Measurements from ENCODE around the gene NUP210.

- no peak for TF ChIP-seq CTCF (IDR thresholded peaks at IDR 0.05; ENCODE audit: extremely low read depth in 1 of 2, insufficient read depth in 1 of 2, low read depth in 1 of 2, low read length in 2 of 2)
- TF ChIP-seq EZH2 (IDR thresholded peaks at IDR 0.05; ENCODE audit: borderline replicate concordance, low read depth, low read length, severe bottlenecking), result no peak
- no peak for TF ChIP-seq MYC (IDR thresholded peaks at IDR 0.05; ENCODE audit: low read depth, low read length)
- TF ChIP-seq POLR2A (IDR thresholded peaks at IDR 0.05; ENCODE audit: low read depth, low read length), result no peak
- no peak for TF ChIP-seq FOS (IDR thresholded peaks at IDR 0.05; ENCODE audit: borderline replicate concordance, insufficient read depth, low read length)
- no peak for TF ChIP-seq JUN (IDR thresholded peaks at IDR 0.05; ENCODE audit: borderline replicate concordance, insufficient read depth, insufficient read length, low read depth)
- TF ChIP-seq POLR2AphosphoS5 (IDR thresholded peaks at IDR 0.05; ENCODE audit: insufficient read depth, low read depth, low read length), result no peak
- no peak for TF ChIP-seq GATA2 (IDR thresholded peaks at IDR 0.05; ENCODE audit: insufficient read depth, insufficient read length, low read depth, low read length)
Measured at GRCh38 chr3:13269711-13270378, 150.3 kb downstream of the NUP210 start.

Measured in endothelial cell of umbilical vein (primary cell).